Keratinocyte (primary cell): ENCODE results near the gene PRPF8. TPM values are rescaled to one million over a fixed set of nuclear protein-coding genes. Genes with fewer than 3 reads are reported as not detected.

Experiments
- DNase-seq: peaks from one replicate; pipeline ENCODE4 v3.0.0-alpha.2; 2011; ENCODE audit warnings: low read depth, missing footprints, low spot score
- FAIRE-seq: peaks from 2 replicates; lab custom pipeline; 2011; peaks lifted over from hg19 to GRCh38; lab: Jason Lieb, UNC
- H2AFZ ChIP-seq: 2 replicates; pipeline ENCODE4 v1.6.0; 2012; ENCODE audit warnings: low read length, control low read depth, inconsistent platforms; ENCODE audit not compliant: control insufficient read depth
- H3K27ac ChIP-seq: 2 replicates; pipeline ENCODE4 v1.5.1; 2011; ENCODE audit warnings: low read length; ENCODE audit not compliant: control insufficient read depth, insufficient read depth
- H3K27me3 ChIP-seq: 3 replicates; pipeline ENCODE4 v1.6.0; 2011; ENCODE audit warnings: low read length; ENCODE audit not compliant: control insufficient read depth, insufficient read depth; ENCODE audit errors: extremely low read depth
- H3K36me3 ChIP-seq, 2 experiments: 2 replicates in 1 of 2; 3 replicates in 1 of 2; pipeline ENCODE4 v1.5.1; 2011; ENCODE audit warnings: low read length in 2 of 2, mild to moderate bottlenecking in 1 of 2; ENCODE audit not compliant: control insufficient read depth in 2 of 2, insufficient read depth in 2 of 2; ENCODE audit errors: extremely low read depth in 1 of 2
- H3K4me1 ChIP-seq: 3 replicates; pipeline ENCODE4 v1.5.1; 2011; ENCODE audit warnings: low read length; ENCODE audit not compliant: control insufficient read depth, insufficient read depth; ENCODE audit errors: extremely low read depth
- H3K4me2 ChIP-seq: 3 replicates; pipeline ENCODE4 v1.6.0; 2011; ENCODE audit warnings: low read depth, low read length; ENCODE audit not compliant: control insufficient read depth, insufficient read depth; ENCODE audit errors: extremely low read depth
- H3K4me3 ChIP-seq, 3 experiments: fragments of 200-600 bp in 1 of 3; sonication (generic) in 1 of 3; 2 replicates in 2 of 3; 3 replicates in 1 of 3; pipeline ENCODE4 v1.5.1; 2011 to 2016; ENCODE audit warnings: low read length in 3 of 3, mild to moderate bottlenecking in 3 of 3, control low read depth in 2 of 3, inconsistent platforms in 1 of 3, low read depth in 1 of 3, mixed read lengths in 1 of 3, mixed run types in 1 of 3, moderate library complexity in 1 of 3; ENCODE audit not compliant: control insufficient read depth in 2 of 3, insufficient read depth in 2 of 3; ENCODE audit errors: extremely low read depth in 1 of 3
- H3K79me2 ChIP-seq: 2 replicates; pipeline ENCODE4 v1.6.0; 2012; ENCODE audit warnings: low read length; ENCODE audit not compliant: control insufficient read depth, insufficient read depth
- H3K9ac ChIP-seq: 3 replicates; pipeline ENCODE4 v1.6.0; 2011; ENCODE audit warnings: low read length; ENCODE audit not compliant: control insufficient read depth, insufficient read depth; ENCODE audit errors: extremely low read depth
- H3K9me1 ChIP-seq: 3 replicates; pipeline ENCODE4 v1.6.0; 2011; ENCODE audit warnings: low read length; ENCODE audit not compliant: control insufficient read depth, insufficient read depth; ENCODE audit errors: extremely low read depth
- H3K9me3 ChIP-seq: 2 replicates; pipeline ENCODE4 v1.5.1; 2012; ENCODE audit warnings: low read depth, low read length; ENCODE audit not compliant: control insufficient read depth
- H4K20me1 ChIP-seq: 3 replicates; pipeline ENCODE4 v1.6.0; 2011; ENCODE audit warnings: low read length; ENCODE audit not compliant: control insufficient read depth, insufficient read depth; ENCODE audit errors: extremely low read depth
- CTCF ChIP-seq, 3 experiments: IDR thresholded peaks in 1 of 3; conservative IDR thresholded peaks in 1 of 3; optimal IDR thresholded peaks in 1 of 3; 2 replicates in 2 of 3; 3 replicates in 1 of 3; pipeline versions ENCODE3 to v1.5.1; 2011; ENCODE audit warnings: low read length in 3 of 3, mild to moderate bottlenecking in 3 of 3, moderate library complexity in 2 of 3, control low read depth in 1 of 3, inconsistent platforms in 1 of 3; ENCODE audit not compliant: insufficient read depth in 2 of 3; ENCODE audit errors: extremely low read depth in 1 of 3
- EZH2 ChIP-seq: IDR thresholded peaks from one replicate; pipeline ENCODE4 v1.6.1; 2012; ENCODE audit warnings: inconsistent platforms, mild to moderate bottlenecking, low read length, moderate library complexity
- dilution Hi-C: fragments of 300-500 bp; cut with MboI; formaldehyde crosslinking; loops from one replicate; pipeline ENCODE4 v1.7.0; 2020; ENCODE audit warnings: low sequenced_read_pairs; ENCODE audit not compliant: extremely low pct_ligation_motif_present
- polyA plus RNA-seq, 5 experiments: library from polyadenylated mRNA; depleted of rRNA in 3 of 5; stranded (reverse) in 3 of 5; stranded (forward) in 1 of 5; unstranded in 1 of 5; fragments of >200 nt; gene quantifications; 1 replicate in 1 of 5; 2 replicates in 3 of 5; 3 replicates in 1 of 5; pipeline versions ENCODE4 v1.2.1 to v1.2.3, GENCODE V29; 2011 to 2012; ENCODE audit warnings: missing spikeins in 2 of 5, low read depth in 1 of 5, low replicate concordance in 1 of 5

The PRPF8 gene
- polyA plus RNA-seq, 1 donor (not counting 4 experiments of a cell fraction or from before 2014, with no cell fraction given) = 97.5 TPM

- H3K4me3 ChIP-seq = no peak overlapping the region
These were observed 33.7 kb downstream of the PRPF8 start for GRCh38 chr17:1650731-1651558.

GRCh38 chr17:1649844-1650501, 34.7 kb downstream of the PRPF8 start, which contains the start of gene RILP:
Gene RILP (minus strand): TSS chr17:1649866. CDS start chr17:1649804, 62 bp downstream.
- Histone ChIP-seq H3K9ac (peak within 1 kb of the TSS; percentile 74), H3K4me2 (peak within 1 kb of the TSS; percentile 86), H3K9me3 (no peaks in the 10 kb centered on the region), H3K4me1 (peaks cover 17% of the 10 kb centered on the region), H3K9me1 (no peaks in the 10 kb centered on the region), H3K79me2 (no peaks in the 10 kb centered on the region), H3K4me3 (peak within 1 kb of the TSS; percentile 48 to 72 (median 71)), H4K20me1 (peaks cover 2% of the 10 kb centered on the region), H3K36me3 (peaks cover 33% of the 10 kb centered on the region in 2 experiments), H3K27ac (peak within 1 kb of the TSS; percentile 61), H3K27me3 (no peaks in the 10 kb centered on the region), H2AFZ (peak within 1 kb of the TSS; percentile 88)
- TF ChIP-seq CTCF (optimal IDR thresholded peaks at IDR 0.05 in 1 of 3, IDR thresholded peaks at IDR 0.05 in 1 of 3, conservative IDR thresholded peaks at IDR 0.05 in 1 of 3; ENCODE audit: extremely low read depth in 1 of 3, insufficient read depth in 2 of 3, low read length in 3 of 3) (no peak), EZH2 (no peak)
- FAIRE-seq (no peak), DNase-seq (no peak)
- dilution Hi-C loops = no loop called here

More at GRCh38 chr17:1650731-1651558, 33.7 kb downstream of the PRPF8 start:
- H3K79me2 ChIP-seq = no peaks in the 10 kb centered on the region
- no peak overlapping the region for H2AFZ ChIP-seq
- dilution Hi-C loops = no loop called here
- H3K27ac ChIP-seq = no peak overlapping the region
- no peak for FAIRE-seq
- no peak overlapping the region for H3K4me2 ChIP-seq
- no peaks in the 10 kb centered on the region for H3K27me3 ChIP-seq
- H3K9me1 ChIP-seq = no peaks in the 10 kb centered on the region
- H4K20me1 ChIP-seq = peaks cover 2% of the 10 kb centered on the region
- DNase-seq = no peak
- peaks cover 16% of the 10 kb centered on the region for H3K4me1 ChIP-seq
- H3K36me3 ChIP-seq = peaks cover 33 to 36% of the 10 kb centered on the region in 2 experiments
- TF ChIP-seq EZH2 (no peak), CTCF (optimal IDR thresholded peaks at IDR 0.05 in 1 of 3, IDR thresholded peaks at IDR 0.05 in 1 of 3, conservative IDR thresholded peaks at IDR 0.05 in 1 of 3; ENCODE audit: extremely low read depth in 1 of 3, insufficient read depth in 2 of 3, low read length in 3 of 3) (no peak)
- no peak overlapping the region for H3K9ac ChIP-seq
- H3K9me3 ChIP-seq = no peaks in the 10 kb centered on the region
